IPS DF 4.7 (cell line): ENCODE results near the gene MSMO1.

Source experiments
- DNase-seq: peaks from one replicate; pipeline ENCODE4 v3.0.0-alpha.2; 2013; ENCODE audit warnings: low spot score; ENCODE audit errors: extremely low read depth

MSMO1 gene

DNA sequence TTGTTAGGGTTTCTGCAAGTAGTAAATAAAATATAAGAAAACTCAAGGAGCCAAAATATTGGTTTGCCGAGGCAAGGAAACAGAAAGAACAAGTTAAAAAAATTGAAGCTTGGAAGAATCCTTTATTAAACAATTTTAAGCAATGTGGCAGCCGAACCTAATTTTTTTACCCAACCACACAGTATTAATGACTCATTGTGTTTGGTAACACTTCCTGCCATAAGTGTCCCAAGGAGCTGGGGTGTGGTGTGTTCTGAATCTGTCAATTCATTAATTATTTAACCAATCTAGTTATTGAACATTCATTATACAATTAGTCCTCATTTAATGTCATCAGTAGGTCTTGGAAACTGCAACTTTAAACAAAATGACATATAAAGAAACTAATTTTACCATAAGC lies 32.0 kb downstream of the MSMO1 start:
- DNase-seq, result no peak

DNA sequence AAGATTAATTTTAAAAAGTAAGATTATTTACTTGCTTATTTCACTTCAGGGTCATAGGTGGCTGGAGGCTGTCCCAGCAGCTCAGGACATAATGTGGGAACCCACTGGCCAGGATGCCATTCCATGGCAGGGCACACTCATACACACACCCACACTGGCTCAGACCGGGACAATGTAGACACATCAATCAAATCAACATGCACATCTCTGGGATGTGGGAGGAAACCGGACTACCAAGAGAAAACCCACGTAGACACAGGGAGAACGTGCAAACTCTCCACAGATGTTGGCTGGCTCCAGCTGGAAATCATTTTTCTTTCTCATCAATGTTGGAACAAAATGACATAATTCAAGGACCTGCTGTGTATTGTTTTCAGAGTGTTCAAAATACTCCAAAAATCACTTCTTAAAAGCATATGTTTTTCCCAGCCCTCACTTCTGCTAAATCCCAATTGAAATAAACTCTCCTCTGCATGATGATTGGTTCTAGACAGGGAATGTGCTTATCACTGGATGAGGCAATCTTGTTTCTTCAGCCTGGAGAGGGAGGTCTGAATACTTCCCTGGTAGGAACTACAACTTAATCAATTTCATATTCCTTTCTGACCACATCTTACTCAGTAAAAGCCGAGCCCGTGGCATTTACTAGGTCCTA lies 32.7 kb downstream of the MSMO1 start:
- no peak for DNase-seq

DNA sequence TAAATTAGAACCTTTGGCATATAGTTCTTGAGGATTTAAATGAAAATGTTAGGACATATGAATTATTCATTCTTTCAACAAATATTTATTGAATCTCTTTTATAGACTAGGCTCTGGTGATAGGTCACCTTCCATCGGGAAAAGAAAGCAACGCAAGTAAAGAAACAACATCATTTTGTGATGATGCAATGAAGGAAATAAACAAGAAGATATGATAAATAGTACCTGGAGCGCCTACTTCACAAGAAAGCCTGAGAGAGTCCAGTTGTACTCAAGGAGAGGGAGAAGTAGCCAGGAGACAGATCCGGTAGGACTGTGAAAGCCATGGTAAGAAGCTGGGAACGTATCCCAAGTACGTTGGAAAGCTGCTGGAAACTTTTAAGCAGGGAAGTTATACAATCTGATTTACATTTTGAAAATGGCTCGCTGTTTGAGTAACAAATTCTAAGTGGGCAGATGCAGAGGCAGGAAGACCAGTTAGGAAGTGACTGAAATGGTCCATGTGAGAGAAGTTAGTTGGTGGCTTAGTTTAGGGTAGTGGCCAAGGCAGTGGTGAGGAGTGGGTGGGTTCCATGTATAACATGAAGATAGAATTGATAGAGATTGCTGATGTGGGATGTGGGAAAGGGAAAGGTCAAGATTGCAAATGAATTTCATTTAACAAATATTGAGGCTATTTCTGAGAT lies 33.7 kb downstream of the MSMO1 start:
- DNase-seq, result no peak

DNA sequence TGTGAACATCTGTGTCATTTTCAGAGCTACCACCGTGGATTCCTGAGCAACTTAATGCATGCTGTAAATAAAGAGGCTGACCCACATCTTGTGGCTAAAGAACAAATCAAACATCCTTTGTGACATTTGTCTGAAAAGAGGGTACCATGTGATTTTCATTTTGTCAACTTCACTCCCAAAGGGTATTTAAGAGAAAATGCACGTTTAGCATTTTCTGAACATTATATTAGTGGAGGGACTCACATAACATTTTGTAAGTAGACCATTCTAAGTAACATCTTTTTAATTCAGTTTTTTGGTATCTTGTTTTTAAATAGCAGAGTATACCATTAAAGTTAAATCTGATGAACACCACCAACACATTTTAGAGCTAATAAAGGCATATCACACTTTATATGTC lies 34.3 kb downstream of the MSMO1 start:
- no peak for DNase-seq

DNA sequence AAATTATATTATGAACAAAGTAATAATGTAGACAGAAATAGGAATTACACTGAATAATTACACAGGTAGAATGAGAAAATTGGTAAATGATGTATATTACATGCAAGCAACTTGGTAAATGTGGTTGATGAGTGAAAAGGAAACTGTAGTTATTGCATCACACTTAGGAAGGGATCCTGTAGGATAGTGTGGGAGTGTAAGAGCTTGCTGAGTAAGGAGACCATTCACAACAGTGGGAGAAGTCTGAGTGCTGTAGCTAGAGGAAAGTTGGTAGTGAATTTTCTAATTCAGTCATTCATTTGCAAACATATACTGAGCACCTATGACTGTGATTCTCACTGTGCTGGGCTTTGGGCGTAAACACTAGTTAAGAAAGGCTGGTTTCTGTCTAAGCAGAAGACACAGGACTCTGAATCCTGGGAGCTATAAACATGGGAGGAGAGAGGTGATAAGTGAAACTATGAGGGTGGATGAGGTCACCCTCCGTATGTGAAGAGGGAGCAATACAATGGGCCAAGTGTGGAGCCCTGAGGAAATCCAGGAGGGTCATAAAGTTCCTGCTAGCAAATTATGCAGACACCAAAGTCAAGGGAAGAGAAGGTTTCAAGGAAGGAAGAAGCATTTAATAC lies 37.1 kb downstream of the MSMO1 start:
- DNase-seq, result no peak

DNA sequence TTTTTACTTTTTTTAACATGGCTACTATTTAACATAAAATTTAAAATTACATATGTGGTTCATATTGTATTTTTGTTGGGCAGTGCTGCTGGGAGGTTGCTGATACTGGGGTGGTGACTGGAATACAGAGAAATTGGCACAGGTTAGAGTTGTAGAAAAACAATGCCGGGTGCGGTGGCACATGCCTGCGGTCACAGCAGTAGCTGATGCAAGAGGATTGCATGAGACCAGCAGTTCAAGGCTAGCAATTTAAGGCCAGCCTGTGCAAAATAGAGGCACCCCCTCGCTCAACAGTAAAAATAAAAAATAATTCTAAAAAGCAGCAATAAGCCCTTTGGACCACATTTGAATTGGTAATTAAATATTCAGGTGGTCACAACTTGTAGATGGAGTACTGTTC lies 39.6 kb downstream of the MSMO1 start:
- no peak for DNase-seq

DNA sequence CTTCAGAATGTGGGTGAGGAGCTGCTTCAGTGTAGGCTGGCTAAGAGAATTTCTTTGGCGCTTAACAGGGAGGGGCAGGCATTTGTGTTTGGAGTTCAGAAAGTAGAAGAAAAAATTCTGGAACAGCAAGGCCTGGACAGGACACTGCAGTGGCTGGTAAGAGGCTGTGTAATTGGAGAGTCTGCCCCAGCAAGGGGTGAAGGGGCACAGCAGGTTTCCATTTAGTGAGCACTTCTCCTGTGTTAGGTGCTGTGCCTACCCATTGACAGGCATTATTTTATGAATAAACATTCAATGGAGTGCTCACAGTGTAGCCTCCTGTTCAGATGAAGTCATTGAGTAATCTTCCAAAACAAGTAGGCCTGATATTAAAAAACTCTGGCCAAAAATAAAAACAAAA lies 40.6 kb downstream of the MSMO1 start:
- DNase-seq, result no peak

DNA sequence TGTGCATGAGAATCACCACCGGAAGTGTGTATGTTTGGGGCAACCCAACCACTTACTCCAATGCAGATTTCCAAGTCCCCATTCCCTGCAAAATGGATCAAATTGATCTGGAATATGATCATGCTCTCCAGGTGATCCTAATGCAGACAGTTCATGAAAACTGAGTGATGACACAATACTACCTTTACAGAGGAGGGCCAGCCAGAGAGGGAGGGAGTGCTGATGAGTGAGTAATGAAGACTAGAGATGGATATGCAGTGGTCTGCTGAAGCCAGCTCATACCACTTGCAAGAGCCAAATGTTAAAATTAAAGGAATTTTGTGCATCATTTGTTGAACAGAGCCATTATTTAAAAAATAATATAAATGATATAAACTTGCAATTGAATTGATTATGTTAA lies 41.1 kb downstream of the MSMO1 start:
- DNase-seq, result no peak

DNA sequence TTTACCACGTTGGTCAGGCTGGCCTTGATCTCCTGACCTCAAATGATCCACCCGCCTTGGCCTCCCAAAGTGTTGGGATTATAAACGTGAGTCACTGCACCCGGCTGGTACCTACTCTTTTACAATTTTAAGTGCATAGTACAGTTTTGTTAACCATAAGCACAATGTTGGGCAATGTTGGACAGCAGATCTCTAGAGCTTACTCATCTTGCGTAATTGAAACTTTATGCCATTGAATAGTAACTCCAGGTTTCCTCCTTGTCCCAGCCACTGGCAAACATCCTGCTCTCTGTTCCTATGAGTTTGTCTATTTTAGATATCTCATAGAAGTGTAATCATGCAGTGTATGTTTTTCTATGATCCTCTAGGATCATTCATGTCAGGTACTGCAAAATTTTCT lies 42.1 kb downstream of the MSMO1 start:
- DNase-seq, result no peak

DNA sequence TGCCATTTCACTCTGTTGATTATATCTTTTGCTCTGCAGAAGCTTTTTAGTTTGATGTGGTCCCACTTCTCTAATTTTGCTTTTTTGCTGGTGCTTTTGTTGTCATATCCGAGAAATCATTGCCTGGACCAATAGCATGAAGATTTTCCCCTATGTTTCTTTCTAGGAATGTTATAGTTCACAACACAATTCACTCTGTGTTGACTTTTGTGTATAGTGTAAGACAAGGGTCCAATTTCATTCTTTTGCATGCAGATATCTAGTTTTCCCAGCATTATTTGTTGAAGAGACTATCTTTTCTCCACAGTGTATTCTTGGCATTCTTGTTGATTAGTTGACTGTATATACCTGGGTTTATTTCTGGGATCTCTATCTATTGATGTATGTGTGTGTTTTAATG lies 43.1 kb downstream of the MSMO1 start:
- no peak for DNase-seq

DNA sequence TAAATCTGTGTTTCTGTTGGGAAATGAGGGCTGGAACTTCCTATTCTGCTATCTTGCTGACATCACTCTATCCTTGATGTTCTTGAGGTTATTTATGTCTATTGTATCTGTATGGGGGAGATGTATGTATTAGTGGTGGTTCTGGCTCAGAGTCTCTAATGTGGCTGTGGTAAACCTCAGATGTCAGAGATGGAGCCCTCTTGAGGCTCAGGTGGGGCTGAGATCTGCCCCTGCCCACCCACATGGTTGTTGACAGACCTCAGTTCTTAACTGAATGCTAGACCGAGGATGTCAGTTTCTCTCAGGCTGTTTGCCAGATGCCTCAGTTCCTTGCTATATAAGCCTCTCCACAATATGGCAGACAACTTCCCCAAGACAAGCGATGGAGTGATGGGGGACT lies 48.0 kb downstream of the MSMO1 start:
- no peak for DNase-seq

DNA sequence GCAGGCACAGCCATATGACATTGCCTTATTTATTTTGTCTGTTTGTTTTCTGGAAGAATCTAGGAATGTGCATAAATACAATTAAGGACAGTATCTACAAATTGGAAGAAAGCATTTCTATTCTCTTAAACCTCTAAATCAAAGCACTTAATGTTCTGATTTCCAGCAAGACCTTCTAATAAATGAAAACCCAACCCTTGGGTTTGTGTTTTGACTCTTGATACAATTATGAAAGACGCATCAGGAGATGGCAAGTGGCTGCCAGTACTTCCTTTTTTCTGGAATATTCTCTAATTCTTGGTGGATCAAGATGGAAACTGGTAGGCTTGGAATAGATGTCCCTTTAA lies 50.9 kb downstream of the MSMO1 start:
- DNase-seq, result no peak

DNA sequence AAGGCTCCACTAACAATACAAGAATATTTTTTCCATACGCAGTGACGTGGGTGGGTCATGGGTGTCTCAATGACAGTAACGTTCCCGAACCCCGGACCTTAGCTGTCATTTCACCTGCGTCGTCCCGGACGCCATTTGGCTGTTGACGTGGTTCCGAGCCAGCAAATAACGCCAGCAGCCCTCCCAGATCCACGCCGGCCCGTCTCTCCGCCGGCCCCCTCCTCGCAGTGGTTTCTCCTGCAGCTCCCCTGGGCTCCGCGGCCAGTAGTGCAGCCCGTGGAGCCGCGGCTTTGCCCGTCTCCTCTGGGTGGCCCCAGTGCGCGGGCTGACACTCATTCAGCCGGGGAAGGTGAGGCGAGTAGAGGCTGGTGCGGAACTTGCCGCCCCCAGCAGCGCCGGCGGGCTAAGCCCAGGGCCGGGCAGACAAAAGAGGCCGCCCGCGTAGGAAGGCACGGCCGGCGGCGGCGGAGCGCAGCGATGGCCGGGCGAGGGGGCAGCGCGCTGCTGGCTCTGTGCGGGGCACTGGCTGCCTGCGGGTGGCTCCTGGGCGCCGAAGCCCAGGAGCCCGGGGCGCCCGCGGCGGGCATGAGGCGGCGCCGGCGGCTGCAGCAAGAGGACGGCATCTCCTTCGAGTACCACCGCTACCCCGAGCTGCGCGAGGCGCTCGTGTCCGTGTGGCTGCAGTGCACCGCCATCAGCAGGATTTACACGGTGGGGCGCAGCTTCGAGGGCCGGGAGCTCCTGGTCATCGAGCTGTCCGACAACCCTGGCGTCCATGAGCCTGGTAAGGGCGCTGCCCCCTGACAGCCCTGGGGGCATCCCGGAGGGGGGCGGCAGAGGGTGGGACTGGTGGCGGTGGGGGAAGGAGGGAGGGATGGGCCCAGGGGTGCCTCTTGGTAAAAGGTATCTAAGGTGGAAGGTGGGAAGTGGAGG lies 51.5 kb downstream of the MSMO1 start, which contains the start of gene CPE:
TSS of gene CPE (plus strand) at position 264 of the 933 bp plus-strand sequence. CDS start at position 478, 214 bp downstream.
- no peak for DNase-seq

DNA sequence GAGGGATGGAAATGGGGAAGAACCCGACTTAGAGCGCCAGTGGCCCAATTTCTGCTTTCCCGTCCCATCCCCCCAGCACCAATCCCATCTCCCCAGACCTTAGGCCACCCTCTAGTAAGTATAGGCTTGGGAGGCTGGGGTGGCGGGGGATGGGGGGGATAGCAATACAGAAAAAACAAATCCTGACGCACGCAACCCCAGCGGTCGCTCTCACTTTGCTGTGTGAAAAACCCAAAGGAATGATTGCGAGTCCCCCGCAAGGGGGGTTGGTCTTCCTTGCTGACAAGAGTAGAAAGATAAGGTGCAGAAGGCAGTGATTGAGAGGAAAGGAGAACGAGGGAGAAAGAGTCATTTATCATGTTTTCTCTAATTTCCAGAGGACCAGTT lies 52.2 kb downstream of the MSMO1 start:
- DNase-seq, result no peak

DNA sequence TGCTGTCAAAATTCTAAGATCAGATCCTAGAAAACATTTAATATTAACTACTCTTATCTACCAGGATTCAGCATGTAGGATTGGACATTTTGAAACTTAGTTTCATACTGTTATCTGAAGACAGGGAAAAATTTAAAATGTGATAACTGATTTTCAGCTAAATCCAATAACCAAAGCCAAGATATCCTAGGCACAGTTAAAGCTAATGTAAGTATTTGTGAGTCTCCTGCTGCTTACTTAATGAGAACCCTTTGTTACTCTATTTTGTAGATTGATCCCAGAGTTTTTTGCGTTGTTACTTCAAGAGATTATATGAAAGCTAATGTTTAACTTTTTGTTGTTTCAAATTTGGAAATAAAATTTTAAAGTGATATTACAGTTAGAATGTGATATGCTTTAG lies 53.3 kb downstream of the MSMO1 start:
- no peak for DNase-seq

DNA sequence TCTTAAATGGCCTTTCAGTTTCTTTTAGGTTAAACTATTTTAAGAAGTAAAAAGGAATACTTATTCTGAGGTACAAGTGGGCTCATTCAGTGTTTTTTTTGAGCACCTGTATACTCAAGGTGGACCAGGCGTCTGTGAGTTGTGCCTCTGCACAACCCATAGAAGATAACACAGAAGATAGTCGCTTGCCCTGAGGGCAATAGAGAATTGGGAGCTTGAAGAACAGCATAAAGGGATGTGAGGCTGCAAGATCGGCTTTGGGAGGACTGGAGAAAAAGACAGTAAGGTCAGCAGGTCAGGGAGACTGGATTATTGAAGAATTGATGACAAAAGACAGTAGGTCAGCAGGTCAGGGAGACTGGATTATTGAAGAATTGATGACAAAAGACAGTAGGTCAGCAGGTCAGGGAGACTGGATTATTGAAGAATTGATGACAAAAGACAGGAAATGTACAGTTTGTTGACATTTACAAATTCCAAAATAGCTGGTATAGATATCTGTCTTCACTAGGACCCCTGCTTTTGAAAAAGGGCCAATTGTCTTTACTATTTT lies 54.4 kb downstream of the MSMO1 start:
- DNase-seq, result no peak

DNA sequence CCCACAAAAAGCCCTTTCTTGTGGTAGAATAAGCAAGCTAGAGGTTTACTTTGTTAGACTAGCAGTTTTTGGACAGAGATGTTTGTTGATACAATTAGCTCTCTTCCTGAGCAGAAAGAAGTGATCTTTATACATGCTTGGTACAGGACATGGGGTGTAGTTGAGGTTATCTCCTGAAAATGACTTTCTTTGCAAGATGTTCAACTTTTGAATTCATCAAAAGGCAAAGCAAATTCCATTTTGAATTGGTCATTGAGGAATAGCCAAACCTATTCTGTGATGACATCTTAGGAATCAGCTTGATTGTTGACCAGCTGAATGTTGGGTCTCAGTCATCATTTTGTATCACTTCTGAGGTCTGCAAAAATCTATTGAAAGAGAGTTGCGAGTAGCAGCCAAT lies 55.2 kb downstream of the MSMO1 start:
- DNase-seq, result no peak

DNA sequence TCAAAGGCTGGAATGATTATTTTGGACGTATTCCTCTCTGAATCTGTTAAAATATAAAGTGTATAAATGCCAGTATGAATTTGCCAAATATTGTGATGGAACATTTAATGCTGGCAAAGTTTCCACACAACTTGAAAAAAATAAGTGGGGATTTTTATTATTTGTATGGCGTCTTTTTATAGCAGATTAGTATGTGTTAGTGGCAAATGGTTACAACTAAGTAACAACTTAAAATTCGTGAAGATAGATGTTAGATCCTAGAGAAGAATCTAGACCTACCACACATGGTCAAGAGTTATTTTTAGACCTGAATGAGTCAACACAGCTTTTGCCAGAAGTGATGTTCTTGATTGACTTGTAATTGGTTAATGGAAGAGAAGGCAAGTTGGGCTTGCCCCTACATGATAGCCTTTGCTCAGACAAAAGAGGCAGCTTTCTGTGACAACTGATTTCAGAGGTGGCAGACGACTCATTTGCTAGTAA lies 56.2 kb downstream of the MSMO1 start:
- no peak for DNase-seq

DNA sequence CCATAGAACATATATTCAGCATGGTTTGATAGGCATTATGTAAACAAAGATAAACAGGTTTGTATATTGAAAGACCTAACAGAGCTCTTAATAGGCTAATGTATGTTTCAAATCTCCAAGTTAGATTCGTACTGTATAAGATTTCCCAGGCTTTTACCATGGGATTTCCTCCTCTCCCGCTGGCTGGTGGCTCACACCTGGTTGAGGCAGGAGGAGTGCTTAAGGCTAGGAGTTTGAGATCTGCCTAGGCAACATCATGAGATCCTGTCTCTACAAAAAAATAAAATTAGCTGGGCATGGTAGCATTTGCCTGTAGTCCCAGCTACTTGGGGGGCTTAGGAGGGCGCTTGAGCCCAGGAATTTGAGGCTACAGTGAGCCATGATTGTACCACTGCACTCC lies 56.7 kb downstream of the MSMO1 start:
- no peak for DNase-seq

DNA sequence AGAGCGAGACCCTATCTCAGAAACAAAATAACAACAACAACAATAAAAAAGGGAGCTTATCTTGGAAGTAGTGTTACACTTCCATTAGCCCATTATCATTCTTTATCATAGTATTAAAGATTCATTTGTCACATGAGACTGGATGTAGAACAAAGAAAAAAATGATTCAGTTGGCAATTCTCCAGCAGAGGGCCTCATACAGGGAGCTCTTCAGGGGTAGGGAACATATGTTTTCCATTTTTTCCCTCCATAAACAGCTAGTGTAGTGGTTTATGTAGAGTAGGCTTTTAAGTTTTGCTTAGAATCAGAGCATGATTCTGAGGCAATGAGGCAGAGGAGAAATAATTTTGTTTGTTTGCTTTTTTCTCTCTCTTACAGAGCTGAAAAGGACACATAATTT lies 57.1 kb downstream of the MSMO1 start:
- no peak for DNase-seq

DNA sequence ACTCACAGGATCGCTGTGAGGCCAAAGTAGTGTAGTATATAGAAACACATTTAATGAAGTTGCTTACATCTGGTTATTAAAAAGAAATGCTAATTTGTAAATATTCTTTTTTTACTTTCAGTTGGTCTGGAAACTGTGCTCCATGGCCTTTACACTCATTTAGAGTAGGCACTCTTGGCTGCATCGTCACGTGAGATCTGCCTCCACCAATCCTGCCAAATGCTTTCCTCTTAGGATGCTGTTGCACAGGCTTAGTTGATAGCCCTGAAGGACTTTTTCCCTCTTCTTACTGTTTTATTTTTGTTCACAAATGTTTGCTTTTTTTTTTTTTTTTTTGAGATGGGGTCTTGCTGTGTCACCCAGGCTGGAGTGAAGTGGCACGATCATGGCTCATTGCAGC lies 57.7 kb downstream of the MSMO1 start:
- DNase-seq, result no peak
